NCI-H526 (cell line): ENCODE measurements around the gene AGTR1.
"Not testable (repeated sequence)": the region's sequence is repeated elsewhere in the genome, so short reads cannot be mapped to it uniquely, and the experiment has no call there.

Source experiments
- DNase-seq, 2 experiments: peaks; one replicate each; lab custom pipeline; 2025; lab: John Stamatoyannopoulos, UW

The AGTR1 gene

DNA sequence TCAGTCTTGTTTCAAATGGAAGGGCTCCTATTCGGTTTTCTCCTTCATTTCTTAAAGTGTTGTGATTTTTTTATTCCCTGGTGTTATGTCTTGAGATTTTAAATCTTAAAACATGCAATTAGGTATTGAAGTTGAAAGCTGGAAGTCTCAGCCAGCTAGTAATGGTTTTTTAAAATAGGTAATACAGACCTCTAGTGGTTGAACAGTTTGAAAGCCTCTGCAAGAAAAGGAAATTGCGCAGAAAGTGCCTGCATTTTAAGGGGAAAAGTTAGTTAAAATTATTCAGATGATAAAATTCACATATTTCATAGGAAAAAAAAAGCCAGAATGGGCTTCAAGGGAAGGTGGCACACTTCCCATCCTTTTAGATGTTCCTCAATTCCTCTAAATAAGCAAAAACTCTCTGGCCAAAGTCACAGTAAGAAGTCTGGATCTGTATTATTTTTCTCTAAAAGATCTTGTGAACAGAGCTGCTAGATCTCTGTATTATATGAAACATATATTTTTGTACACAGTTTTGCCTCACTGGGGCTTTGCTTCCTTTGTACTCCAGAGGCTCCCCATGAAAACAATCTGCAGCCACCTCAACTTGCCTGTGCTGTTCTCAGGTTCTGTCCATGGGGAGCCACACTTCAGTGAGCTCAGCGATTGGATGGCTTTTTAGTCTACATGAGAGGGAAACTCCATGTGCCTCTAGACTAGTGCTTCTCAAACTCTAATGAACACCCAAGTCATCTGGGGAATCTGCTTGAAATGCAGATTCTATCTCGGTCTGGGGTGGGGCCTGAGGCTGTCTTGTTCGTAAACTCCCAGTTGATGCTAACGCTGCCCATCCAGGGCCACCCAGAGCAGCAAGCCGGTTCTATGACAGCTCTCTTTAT lies 21.5 kb downstream of the AGTR1 start:
- peak; percentile 2 to 34 for DNase-seq

DNA sequence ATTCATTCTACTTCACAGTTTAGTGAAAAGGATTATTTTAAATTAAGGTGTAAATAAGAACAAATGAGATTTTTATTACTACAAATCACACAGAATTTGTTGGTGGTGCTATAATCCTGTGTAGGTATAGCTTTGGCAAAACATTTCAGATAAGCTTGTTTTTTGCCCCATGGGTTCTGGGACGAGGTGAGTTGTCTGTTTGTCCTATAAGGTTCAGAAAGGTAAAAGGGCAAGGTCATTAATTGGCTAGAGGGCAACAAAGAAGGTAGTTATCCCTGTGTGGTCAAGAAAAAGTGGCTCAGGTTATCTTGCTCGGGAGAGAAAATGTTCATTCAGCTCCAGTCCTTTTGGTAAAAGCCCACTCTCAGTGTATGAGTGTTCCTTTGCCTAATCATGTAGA lies 23.2 kb downstream of the AGTR1 start:
- no peak for DNase-seq

GRCh38 chr3:148723631-148724030 lies 25.9 kb downstream of the AGTR1 start:
- DNase-seq = no peak

DNA sequence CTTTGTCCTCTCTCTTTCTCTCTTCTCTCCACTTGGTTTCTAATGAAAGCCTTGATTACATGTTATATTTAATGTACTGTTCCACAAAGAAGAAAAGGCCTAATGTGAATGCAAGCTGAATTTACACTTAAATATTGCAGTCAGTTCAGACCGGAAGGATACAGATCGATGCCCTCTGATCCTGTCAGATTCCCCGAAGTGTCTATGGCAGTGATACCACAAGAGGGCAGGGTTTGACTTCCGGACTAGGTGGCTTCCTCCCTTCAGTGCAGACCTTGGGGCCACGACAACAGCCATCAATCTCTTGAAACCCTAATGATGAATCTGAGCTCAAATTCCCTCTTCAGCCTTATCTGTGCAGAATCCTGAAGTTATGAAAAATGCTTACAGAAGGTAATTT lies 29.5 kb downstream of the AGTR1 start:
- peak; percentile 39 to 83 for DNase-seq

GRCh38 chr3:148728753-148729152 lies 31.1 kb downstream of the AGTR1 start:
- no peak for DNase-seq

GRCh38 chr3:148729476-148730055 lies 31.9 kb downstream of the AGTR1 start:
- no peak for DNase-seq

DNA sequence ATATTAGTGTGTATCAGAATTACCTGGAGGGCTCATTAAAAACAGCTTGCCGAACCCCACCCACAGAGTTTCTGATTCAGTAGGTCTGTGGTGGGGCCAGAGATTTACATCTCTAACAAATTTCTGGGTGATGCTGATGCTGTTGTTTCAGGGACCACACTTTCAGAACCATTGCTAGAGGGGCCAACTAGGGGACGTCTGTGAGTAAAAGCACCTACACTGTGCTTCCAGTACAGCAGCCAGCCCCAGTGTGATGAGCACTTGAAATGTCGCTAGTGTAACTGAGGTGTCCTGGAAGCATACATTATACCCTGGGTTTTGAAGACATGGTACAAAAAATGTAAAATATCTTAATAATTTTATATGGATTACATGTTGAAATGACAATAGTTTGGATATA lies 33.0 kb downstream of the AGTR1 start:
- DNase-seq = no peak

DNA sequence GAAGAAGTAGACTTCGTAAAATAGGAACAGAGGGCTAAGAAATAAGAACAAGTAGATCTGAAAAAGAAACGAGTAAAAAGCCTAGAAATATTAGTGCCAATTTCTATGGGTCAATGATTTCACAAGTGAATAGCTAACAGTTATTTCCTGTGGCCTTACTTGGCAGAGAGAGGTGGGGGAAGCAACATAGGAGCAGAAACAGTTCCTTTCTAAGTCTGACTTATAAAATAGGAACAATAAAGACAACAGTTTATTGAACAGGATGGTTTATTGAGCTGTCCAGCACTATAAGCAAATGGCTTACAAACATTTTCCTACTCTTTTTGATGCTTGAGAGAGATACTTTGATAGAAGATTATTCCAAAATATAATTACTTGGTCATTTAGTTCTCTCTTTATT lies 37.9 kb downstream of the AGTR1 start:
- no peak for DNase-seq

DNA sequence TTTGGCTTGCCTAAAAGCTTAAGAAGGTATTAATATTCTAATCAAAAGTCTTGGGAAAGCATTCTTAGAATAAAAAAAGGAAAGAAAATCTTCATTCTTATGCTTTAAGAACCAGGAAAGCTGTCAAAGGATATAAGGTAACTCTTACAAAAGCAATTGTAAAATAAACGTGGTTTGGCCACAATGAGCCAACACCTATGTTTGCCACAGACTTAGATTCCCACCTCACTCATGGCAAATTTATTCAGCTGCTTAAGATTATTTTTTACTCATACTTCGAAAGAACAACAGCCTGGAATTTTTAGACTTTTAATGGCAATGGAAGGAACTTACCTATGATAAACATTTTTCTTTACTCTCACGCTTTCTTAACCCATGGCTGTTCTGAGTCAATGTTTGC lies 38.4 kb downstream of the AGTR1 start:
- DNase-seq = no peak

DNA sequence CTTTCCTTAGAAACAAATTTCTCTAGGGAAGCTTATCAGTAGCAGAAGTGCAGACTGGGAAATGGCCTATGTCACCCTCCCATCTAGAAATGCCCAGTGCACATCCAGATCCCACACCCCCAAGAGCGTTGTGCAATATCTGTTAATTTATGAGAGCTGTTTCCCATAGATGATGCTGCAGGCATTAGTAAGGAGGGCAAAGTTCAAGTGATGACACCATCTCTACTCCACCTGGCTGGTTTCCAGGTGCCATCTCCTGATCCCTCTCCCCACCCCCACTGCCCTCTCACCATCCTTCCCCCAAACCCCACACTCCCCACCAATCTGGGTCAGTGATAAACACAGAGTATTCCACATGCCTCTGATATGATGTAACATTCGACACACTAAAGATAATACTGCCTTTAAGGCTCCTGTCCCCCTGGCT lies 39.4 kb downstream of the AGTR1 start:
- DNase-seq = no peak

DNA sequence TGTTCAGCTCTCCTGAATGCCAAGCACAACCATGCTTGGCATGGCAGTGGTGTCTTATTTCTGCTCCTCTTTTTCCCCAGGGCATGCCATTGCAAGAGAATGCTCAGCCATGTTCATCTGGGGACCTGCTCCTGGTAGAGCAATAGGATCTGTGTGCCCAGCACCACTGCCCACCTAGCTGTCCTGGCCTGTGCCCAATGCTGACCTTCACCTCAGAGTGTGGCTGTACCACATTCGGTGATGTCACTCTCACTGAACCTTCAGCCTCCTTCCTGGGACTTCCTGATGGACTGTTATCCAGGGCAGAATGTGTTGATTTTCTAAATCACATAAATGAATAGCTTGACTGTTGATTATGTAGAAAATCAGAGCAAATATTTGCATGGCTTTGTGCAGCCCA lies 42.0 kb downstream of the AGTR1 start:
- DNase-seq = no peak

GRCh38 chr3:148740291-148740690 lies 42.6 kb downstream of the AGTR1 start:
- no peak for DNase-seq

DNA sequence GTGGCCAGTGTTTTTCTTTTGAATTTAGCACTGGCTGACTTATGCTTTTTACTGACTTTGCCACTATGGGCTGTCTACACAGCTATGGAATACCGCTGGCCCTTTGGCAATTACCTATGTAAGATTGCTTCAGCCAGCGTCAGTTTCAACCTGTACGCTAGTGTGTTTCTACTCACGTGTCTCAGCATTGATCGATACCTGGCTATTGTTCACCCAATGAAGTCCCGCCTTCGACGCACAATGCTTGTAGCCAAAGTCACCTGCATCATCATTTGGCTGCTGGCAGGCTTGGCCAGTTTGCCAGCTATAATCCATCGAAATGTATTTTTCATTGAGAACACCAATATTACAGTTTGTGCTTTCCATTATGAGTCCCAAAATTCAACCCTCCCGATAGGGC lies 43.5 kb downstream of the AGTR1 start:
- DNase-seq = no peak

GRCh38 chr3:148742118-148742517 lies 44.4 kb downstream of the AGTR1 start:
- DNase-seq = no peak

DNA sequence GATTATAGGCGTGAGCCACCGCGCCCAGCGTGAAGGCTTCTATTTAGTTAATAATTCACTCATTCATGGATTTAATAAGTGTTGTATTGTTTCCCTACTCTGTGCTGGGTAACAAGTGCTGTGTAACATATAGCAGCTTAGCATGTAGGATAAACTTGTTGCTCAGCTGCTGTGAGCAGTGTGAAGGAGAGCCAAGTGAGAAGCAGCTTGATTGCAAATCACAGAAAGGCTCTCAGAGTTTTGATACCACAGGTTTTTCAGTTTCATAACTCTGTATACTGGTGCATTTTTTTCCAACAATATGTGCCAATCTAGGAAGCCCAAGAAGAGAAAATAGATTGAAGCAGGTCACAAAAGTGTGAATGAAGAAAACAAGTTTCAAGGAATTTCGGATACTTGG lies 48.4 kb downstream of the AGTR1 start:
- no peak for DNase-seq

DNA sequence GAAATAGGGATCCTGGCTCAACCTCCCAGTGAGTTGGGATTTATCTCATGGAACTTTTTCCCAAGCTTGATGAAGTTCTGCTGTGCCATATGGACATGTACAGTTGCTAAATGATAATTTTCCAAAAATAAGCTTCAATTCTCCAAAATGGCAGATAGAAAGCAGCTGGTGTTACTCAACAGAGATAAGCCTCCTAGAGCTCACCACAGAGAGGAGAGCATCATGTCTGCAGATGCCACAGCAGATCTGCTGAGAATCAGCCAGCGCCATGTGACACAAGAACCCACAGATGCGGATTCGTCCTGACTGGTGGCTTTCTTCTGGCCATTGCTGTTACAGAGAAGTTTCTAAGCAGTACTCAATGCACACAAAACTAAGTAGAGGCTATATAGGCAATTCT lies 50.6 kb downstream of the AGTR1 start:
- no peak for DNase-seq

DNA sequence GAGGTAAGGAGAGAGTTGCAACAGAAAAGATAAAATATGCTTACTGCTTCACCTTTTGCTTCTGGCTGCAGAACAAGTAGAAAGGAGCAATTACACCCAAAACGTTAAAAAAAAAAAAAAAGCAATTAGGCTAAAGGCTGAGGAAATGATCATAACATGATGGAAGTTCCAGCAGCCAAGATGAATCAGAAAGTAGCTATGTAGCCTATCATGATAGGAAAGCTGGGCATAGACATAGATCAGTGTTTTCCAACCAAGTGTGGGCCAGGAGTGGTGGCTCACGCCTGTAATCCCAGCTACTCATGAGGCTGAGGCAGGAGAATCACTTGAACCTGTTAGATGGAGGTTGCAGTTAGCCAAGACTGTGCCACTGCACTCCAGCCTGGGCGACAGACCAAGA lies 52.6 kb downstream of the AGTR1 start:
- DNase-seq = no peak

- no peak for DNase-seq
Observed at GRCh38 chr3:148751461-148751860, 53.8 kb downstream of the AGTR1 start.

DNA sequence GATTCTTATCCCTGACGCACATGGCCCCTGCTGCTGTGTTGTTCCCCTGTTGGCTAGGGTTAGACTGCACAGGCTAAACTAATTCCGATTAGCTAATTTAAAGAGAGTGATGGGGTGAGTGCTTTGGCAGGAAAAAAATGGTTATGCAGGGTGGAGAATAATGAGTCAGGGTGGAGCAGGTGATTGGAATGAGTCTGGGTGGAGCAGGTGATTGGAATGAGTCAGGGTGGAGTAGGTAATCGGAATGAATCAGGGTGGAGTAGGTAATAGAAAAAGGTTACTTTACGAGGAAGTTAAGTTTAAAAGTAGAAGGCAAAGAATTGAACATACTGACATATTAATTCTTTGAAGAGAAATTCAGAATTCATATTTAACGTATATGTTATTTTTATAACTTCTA lies 55.7 kb downstream of the AGTR1 start:
- not testable (repeated sequence) for DNase-seq

DNA sequence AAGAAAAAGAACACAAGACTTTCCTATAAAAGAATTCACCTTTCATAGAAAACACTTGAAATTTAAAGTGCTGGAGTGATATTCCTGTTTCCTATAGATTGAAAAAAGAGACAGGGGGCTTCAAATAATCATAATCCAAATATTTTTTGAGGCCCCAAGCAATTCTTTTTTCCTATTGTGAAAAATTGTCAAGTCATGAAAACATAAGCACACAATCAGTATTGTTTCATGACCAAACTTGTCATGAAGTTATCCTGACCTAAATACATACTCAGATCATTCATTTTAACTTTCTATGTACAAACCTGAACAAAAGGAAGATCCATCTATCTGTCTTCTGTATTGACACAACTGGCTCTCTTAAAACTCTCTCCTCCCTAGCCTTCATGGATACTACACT lies 57.9 kb downstream of the AGTR1 start:
- DNase-seq = no peak

GRCh38 chr3:148756311-148756710 lies 58.6 kb downstream of the AGTR1 start:
- DNase-seq = no peak

DNA sequence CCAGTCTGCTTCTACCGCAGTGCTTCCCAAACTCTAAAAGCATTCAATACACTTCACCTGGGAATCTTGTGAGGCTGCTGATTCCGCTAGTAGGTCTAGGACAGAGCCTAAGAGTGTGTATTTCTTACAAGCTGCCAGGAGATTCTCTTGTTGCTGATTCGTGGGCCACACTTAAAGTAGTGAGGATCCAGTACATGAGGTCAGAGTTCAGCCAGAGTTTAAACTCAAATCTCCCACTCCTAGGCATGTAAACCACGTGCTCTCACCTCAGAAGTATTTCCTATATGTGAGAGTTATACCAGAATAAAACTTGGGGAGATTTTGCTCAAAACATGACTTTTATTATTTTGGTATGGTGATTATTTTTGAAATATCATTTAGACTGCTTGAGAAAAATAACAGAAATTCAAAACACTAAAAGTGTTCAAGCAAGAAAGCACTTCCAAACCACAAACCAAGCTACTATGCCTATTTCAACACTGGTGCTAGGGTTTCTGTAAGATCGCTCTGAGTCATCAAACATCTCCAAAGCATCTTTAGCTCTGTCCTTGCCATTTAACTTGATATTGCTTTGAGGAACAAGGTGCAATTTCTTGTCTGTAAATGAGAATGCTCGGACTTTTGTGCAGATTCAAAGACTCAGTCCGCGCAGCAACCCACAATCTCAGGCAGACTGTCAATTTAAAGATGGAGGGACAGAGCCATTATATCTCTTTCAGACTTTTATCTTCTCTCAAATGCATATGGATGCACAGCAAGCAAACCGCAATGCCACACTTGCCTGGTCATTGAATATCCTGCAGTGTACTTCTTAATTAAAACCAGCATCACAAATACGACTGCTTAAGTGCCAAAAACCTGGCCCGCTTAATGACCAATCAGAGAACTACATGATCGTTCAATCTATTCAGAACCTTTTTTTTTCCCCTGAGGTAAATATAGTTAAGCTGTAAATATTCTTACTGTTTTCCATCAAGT lies 59.8 kb downstream of the AGTR1 start:
- no peak for DNase-seq
